ENCODE measurements around the gene PROM1.

PROM1 gene

DNA sequence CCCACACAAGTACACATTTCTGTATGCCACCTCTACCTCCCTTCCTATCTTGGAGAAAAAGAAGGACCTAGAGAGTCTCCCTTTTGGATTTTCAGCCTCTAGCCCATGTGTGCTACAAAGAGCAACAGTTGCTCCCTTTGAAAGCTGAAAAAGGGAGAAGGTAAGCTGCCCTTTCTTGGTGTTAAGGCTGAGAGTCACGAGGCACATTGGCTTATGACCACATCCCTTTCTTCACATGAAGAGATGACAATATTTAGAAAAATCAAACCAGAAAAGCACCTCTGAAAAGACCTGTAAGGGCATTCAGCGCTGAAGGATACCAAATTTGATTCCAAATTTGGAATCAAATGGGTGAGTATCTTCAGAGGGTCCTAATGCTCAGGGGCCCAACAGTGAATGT lies 138.9 kb downstream of the PROM1 start:
- no peak for DNase-seq (ENCODE audit: low read depth)

DNA sequence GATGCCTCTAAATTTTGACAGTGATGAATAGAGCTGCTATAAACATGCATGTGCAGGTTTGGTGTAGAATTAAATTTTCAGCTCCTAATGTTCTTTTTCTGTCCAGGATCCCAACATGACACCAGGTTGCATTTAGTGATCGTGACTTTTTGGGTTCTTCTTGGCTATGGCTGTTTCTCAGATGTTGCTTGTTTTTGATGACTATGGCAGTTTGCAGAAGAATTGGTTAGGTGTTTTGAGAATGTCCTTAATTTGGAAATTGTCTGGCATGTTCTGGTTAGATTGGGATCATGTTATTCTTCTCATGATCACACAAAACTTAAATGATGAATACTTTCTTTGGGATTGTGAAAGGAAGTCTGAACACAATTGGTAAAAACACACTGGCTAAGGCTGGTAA lies 141.5 kb downstream of the PROM1 start:
- no peak for DNase-seq (ENCODE audit: low read depth)

DNA sequence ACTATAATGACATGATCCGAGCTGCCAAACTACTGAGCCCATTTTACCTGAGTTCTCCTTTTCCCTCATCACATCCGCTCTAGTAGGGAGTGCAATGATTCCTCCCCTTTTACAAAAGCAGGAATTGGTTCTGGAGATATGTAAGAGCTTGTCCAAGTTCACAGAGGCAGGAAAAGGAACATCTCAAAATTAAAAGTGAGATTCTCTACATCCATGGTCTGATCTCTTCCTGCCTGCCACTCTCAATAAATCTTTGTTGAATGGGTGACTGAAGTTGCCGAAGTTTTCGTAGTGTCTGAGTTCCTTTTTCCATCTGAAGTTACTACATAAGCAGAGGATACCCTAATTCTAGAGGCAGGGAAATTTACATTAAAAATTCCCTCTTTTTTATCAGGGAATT lies 145.2 kb downstream of the PROM1 start, which contains the start of gene FGFBP1:
FGFBP1 (minus strand) TSS at position 101 of the 400 bp plus-strand sequence. CDS start 2,108 bp downstream, outside the sequence.
- no peak for DNase-seq (ENCODE audit: low read depth)

DNA sequence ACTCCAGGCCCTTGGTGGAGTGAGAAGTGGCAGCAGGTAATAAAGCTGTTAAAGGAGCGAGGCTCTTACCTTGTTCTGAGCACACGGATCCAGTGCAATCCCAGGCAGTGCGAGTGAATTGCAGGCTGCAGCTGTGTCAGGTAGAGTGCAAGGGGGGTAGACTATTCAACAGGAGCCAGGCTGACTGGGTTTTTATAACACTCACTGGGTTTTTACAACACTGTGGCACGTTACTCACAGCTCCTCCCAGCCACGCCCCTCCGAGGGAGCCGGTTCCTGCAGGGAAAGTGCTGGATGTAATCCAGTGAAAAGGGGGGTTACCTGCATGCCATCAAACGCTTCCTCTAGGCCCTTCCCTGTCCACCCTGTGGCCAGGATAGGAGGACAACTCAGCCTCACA lies 145.6 kb downstream of the PROM1 start:
- no peak for DNase-seq (ENCODE audit: low read depth)

DNA sequence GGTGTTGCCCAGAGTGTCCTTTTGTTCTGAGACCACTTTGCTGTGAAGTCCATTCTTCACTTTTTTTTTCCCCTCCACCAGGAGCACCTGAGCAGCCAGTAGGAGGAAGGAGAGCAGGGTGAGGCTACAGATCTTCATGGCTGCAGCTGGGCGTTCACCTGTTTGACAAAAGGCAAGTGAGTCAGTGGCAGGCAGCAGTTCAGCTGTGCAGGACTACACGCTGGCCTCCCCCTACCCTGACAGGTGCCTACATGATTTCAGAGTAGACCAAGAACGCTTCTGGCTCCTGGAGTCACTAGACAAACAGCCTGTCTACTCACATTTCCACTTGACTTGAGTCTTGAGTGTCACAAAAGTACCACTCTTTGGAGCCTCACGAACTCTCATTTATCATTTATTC lies 147.3 kb downstream of the PROM1 start:
- DNase-seq (ENCODE audit: low read depth), result no peak

DNA sequence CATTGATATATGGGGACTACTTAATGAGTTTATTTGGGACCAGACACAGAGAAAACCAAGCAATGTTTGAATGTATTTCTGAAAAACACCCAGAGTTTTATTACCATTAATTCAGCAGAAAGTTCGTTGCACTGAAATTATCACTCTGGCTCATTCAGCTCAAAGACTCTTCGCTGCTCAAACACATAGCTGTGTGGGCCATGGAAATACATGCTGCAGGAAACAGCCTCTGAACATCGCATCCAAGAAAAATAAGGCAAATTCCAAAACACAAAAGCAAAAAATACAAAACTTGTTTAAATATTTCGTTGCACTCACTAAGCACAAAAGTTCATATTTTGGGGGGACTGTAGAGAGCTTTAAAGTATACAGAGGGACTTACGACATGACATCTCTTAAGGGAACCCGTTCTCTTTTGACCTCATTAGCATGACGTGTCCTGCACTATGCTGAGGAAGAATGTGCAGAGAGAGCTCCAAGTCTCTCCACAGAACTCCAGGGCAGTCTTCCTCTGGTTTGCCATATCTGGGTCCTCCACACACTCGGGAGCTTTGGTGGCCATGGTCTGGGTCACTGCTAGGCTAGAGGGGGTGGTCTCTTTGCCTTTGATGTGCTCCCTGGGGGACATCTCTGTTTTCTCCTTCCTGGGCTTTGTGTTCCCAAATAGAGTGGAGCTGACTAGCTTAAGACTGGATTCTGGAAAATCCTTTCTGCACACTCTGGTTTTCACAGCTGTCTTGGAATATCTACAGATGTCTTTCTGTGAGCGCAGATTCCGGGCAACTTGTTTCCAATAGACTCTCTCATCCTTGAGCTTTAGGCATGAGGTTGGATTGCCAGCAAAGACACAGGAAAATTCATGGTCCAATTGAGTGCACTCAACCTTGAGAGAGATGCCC lies 148.1 kb downstream of the PROM1 start:
- DNase-seq (ENCODE audit: low read depth), result no peak

DNA sequence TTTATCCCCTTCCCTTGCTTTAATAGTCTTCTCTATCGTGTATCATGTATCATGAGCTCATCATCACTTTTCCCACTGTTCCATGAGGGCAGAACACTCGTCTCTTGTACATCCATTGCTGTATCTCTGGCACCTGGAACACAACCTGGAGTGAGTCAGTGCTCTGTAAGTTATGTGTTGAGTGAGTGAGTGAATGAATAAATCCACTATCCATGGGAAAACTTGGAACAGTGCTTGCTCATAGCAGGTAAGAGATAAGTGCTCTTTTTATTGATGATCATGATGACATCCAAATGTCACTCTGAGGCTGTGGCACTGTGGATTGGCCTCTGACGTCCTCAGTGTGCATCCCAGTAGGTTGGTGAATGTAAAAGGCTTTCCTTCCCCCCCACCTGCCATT lies 149.6 kb downstream of the PROM1 start:
- no peak for DNase-seq (ENCODE audit: low read depth)

DNA sequence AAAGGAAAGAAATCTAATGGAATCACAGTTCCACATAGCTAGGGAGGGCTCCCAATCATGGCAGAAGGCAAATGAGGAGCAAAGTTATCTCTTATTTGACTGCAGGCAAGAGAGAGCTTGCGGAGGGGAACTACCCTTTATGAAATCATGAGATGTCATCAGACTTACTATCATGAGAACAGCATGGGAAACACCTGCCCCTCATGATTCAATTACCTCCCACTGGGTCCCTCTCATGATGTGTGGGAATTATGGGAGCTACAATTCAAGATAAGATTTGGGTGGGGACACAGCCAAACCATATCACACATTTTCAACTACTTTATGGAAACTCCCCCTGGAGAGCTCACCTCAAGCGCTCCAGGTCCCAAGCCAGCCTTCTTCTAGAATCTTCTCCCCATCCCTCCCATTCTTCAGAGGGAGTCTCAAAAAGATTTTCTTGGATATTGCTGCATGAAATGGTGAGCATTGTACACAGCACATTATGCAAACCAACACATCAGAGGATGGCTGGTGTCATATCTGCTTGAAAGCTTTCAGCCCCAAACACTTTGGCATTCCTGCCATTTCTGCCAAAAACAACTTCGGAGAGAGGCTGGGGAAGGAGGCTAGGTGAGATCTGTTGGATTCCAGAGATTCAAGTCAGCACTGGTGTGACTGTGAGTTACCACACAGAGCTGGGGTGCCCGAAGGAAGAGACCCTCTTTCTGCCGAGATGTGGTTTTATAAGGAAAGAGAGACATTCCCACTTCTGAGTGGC lies 152.2 kb downstream of the PROM1 start:
- DNase-seq (ENCODE audit: low read depth), result no peak

DNA sequence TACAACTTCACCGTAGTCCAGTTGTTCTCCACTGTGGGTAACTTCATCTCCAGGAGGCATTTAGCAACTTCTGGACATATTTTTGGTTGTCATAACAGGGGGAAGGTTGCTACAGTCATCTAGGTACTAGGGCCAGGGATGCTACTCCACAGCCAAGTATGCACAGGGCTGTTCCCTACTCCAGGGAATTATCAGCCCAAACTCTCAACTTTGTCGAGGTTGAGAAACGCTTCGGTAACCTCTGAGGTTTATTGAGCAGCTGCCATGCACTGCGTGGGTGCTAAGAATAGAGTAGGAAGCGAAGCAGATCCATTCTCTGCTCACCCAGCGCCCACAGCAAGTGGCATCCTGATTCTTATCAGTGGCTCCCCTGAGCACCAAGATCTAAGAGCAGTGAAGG lies 153.5 kb downstream of the PROM1 start:
- DNase-seq (ENCODE audit: low read depth), result no peak

DNA sequence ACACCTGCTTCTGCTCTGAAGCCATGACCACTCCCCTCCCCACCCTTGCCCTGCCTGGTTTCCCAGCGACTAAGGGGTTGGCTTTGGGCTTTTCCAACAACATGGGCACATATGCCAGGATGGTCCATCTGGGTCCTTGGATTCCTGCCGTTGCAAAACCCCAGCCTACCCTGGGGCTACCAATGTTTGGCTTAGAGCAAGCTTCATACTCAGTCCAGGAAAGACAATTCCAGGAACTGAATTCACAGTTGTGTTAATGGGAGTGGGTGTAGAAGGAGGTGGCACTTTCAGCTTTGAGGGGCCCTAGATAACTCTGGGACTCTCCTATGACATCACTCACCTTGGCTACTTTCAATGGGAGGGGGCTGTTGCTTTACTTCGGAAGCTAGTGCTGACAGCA lies 154.3 kb downstream of the PROM1 start:
- DNase-seq (ENCODE audit: low read depth), result no peak

DNA sequence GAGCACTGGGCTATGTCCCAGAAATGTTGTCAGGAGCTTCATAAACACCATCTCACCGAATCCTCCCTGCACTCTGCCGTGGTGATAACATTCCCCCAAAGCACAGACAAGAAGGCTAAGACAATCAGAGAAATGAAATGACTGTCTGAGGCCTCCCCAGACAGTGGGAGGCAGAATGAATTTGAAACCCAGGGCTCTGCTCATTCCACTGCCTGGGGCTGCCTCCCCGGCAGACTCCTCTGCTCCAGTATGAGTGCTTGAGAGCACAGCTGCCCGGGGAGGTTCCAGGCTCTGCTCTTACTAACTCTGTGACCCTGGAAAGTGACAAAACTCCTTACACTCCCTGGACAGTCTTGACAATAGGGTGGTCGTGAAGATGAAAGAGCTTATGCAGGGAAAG lies 154.9 kb downstream of the PROM1 start:
- no peak for DNase-seq (ENCODE audit: low read depth)

DNA sequence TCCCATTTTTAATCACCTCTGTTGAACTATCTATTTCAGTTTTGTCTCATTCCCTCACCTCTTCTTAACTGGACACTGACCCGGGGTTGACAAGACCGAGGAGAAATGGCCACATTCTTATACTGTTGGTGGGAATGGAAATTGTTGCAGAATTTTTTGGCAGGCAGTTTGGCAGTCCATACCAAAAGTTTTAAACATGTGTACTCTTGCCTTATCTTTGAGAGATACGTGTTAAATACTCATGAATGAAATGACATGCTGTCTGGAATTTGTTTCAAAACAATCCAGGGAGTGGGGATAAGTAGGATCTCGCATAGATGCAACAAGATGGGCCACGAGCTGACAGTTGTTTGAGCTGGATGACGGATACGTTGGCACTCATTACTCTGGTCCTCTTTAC lies 157.3 kb downstream of the PROM1 start:
- no peak for DNase-seq (ENCODE audit: low read depth)

DNA sequence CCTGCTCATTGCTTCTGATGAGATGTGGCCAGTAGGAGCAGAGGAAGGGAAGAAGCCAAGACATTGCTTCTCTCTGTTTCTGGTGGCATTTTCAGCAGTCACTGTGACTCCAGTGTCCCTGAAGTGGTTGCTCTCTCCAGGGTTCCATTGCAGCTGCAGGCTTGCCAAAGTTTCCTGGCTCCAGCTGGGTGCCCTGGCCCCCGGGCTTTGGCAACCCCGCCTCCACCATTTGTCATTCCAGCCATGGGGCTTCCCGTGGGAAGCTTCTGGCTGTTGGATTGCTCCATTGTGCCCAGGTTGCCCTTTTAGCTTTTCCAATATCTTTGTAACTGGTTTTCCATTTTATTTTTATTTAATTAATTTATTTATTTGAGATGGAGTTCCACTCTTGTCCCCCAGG lies 158.0 kb downstream of the PROM1 start:
- DNase-seq (ENCODE audit: low read depth), result no peak

DNA sequence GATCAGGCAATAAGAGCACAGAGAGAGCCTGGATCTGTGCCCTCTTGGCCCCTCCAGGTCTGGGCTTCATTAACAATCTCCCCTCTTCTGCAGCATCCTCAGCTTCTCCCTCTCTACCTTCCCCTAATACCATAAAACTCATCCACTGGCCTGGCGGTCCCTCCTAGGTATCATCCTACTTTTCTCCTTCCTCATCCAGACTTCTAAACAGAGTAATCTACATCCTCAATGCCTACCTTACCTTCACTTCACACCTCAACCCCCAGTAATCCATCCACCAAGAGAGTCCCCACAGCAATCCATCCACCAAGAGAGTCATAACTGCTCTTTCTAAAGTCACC lies 162.3 kb downstream of the PROM1 start:
- DNase-seq (ENCODE audit: low read depth), result no peak

DNA sequence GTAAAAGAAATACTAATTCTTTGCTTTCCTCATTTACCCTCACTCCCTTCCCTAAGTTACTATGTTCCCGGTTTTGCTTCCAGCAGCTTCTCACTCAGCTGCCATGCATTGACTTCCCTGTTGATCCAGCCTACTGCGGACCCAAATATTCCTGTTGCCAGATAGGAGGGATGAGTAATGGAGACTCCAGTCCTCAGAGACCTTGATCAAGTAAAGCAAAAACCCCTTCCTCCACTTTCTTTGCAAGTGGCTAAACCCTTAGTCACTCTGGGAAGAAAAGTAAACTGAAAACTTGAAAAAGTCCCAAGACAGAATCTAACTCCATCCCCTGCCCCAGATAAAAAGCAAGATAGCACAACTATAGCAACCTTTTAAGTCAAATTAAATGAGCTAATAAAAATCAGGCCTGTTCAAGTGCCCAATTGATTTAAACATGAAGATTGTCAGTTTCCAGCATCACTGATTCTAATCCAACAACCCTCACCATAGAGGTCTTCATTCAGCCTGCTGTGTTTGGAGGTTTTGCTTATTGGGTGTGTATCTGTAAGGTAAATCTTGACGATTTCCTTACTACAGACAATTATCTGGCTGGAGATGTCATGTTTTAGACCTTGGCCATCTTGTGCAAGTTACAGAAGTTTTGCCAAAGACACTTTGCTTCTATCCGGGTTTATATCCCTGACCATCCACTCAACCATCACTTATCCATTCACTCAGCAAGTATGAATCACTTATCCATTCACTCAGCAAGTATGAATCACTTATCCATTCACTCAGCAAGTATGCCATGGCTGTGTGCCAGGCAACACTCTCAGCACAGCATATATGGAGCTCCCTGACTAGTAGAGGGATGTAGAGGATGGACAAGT lies 162.9 kb downstream of the PROM1 start:
- no peak for DNase-seq (ENCODE audit: low read depth)

DNA sequence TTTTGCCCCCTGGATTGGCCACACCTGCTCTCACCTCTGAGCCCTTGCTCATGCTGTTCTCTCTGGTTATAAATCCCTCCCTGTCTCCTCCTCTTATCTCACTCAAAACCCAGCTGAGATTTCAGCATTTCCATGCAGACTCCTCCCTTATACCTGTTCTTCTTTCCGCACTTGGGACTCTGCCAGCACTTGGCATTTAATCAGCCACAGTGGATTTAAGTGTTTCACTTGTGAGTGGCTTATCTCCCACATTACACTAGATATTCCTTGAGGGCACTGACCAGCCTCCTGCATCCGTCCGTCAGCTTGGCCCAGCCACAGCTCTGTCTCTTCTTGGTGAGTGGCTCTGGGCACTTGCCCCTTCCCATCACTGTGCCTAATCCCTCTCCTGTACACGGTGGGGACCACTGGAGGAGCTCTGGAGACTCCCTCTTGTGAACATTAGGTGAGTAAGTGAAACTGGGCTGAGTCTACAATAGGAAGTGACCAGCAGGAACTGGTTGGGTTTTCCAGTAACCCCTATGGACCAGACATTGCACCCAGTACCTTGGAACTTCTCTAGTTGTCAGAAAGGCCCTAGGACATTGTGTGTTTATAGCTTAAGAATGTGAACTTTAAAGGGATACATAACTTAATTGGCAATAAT lies 165.2 kb downstream of the PROM1 start:
- no peak for DNase-seq (ENCODE audit: low read depth)
